HG03469 (cell line): ENCODE data around the gene CERS6.
"Not testable (repeated sequence)": the region's sequence is repeated elsewhere in the genome, so short reads cannot be mapped to it uniquely, and the experiment has no call there.

ENCODE experiments used
- ATAC-seq: cut with Tn5 transposase; IDR thresholded peaks from one replicate; pipeline ENCODE4 v1.9.1; 2021; ENCODE audit warnings: mild to moderate bottlenecking, moderate library complexity, moderate number of reproducible peaks; ENCODE audit not compliant: unreplicated experiment

The CERS6 gene

DNA sequence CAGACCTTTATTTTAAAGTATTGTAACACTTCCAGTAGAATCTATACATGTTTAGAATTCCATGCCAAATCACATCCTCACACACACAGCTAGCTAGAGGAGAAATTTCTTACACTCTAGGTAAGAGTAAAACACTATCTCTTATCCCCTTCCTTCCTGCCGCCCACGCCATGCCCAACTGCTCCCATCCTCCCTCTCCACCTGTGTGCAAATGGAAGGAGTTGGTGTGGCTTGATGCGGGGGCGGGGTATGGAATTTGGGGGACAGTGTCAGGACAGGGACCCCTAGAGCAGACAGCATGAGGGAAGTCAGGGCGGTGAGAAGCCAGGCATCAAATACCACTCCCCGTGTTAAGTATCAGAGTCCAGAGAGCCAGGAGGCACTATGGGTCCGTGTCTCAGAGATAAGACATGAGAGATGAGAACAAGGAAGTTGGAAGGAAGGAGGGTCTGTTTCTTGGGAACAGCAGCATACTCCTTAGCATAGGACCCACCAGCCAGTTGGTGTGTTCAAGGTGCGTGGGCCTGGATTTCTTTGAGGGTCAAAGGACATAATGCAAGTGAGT, 297.8 kb downstream of the CERS6 start:
- ATAC-seq: no peak

DNA sequence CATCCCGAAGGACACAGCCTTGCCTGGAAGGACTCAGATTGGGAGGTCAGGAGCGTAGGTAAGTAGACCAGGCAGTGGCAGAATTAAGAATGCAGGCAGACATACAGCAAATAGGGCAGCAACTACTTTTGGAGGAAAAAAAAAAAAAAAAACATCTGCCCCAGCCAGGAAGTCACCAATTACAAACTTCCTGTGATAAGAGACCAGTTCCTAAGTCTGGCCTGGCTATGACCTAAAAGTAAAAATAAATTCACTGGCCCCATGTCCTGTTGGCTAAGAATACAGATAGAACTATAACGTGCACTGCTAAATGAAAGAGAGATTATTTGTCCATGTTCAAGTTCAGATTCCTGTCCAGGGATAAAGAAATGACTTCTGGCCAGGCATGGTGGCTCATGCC, 301.2 kb downstream of the CERS6 start:
- no peak for ATAC-seq

- peak; percentile 85 for ATAC-seq
Observed at GRCh38 chr2:168758970-168759820, 303.1 kb downstream of the CERS6 start.

GRCh38 chr2:168765401-168765800, 309.3 kb downstream of the CERS6 start:
- ATAC-seq: no peak

- no peak for ATAC-seq
Observed at GRCh38 chr2:168766600-168766999, 310.5 kb downstream of the CERS6 start.

DNA sequence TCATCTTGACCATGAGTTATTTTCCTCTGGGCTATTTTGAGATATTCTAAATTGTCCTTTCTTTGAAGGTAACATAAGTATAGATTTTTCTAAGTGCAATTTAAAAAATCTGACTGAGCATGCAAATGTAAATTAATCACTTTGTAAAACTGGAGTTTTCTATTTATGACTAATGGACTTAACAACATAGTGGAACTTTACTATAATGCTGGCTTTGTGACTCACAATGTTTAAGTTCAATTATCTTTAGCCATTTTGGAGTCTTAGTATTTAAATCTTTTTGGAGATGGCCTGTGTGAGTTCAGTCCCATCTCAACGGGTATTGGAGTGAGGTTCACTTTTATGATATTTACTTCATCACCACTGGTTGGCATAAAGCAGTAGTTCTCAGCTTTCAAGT, 311.2 kb downstream of the CERS6 start:
- no peak for ATAC-seq

DNA sequence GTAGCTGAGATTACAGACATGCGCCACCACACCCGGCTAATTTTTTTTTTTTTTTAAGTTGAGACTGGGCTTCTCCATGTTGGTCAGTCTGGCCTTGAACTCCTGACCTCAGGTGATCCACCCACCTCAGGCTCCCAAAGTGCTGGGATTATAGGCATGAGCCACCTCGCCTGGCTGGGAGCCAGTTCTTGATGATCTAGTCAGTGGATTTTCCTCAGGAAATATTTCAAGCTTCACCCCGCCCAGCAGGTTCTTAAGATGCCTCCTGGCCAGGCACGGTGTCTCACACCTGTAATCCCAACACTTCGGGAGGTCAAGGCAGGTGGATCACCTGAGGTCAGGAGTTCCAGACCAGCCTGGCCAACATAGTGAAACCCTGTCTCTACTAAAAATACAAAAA, 312.3 kb downstream of the CERS6 start:
- not testable (repeated sequence) for ATAC-seq

- ATAC-seq: no peak
Observed at GRCh38 chr2:168770796-168771195, 314.7 kb downstream of the CERS6 start.

GRCh38 chr2:168772704-168773103, 316.6 kb downstream of the CERS6 start:
- ATAC-seq: no peak

DNA sequence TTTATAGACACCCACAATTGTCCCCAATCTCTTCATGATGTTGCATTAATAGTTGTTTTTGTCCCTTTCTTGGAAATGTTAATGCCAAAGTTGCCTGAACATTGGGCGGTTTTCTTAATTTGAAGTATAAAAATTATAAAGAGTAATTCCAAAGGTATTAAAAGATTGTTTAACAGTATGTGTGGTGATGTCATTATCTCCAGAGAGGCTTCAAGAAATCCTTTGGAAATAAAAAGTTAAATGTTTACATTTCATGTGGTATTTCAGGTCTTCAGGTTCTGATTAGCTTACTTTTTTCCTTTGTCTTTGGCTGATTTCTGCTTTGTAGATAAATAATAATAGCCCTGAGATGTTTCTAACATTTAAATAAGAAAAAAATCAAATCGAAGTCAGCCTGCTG, 317.1 kb downstream of the CERS6 start:
- ATAC-seq: no peak

DNA sequence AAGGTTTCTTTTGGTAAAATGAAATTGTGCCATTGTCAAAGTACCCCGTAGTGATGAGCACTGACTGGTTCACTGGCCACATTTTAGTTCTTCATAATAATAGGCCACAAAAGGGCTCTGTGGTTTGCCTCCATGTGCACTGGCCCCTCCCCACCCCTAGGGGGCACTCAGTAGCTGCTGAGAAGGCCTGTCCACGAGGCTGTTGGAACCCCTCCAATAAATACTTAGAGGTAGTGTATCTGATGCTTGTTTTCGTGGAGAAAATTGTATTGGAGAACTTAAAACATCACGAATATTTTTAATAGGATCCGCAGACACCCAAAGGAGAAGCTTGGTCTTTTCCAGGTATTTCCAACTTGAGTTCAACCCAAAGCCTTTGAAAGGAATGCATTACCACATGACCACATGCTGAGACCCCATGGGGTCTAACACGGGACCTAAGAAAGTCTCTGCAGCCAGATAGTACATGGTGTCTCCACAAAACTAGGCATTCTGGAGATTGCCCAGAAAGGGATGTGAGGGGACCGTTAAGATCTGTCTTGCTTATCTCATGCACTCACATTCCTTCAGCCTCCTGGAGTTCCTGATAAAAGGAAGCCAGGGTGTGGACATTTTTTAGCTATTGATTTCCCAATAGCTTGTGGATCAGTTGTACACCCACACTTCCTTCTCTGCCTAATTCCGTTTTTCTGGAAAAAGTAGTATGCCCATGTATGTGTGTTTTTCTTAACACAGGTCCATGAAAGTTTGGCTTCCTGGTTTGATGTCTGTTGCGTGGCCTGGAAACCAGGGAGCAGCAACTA, 317.8 kb downstream of the CERS6 start:
- ATAC-seq: no peak

- ATAC-seq: no peak
Observed at GRCh38 chr2:168775837-168776236, 319.8 kb downstream of the CERS6 start.

DNA sequence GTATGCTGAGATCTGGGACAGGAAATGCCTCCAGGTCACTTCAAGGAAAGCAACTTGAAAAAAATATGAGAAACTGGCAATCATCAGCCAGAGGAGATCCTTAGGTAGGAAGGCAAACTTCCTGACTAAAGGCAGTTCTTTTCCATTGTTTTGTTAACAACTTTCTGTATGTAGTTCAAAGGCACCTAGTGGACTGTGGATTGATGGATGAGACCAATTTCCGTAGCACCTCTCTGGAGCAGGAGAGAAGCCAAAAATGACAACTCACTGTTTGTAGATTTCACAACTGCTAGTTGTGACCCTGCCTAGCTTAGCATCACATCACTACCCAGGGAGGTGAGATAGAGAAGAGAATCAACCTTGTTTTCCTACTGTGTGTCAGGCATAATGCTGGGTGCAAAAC, 324.6 kb downstream of the CERS6 start:
- ATAC-seq: no peak

DNA sequence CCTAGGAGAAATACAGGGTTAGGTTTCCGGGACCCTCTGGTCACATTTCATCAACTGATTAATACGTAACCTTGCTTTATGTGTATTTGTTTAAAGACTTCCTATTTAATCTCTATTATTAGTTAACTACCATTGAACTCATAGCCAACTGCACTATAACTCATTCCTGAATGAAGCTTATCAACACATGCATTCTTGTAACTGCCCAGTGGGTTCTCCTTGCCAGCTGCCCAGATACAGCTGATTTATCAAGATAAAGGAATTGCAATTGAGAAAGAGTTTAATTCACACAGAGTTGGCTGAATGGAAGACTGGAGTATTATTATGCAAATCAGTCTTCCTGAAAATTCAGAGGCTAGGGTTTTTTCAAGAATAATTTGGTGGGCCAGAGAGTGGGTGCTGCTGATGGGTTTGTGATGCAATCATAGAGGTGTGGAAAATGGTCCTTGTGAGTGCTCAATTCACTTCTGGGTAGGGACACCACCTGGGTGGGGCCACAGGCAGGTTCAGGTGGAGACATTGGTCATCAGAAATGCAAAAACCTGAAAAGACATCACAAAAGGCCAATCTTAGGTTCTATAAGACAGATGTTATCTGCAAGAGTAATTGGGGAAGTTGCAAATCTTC, 325.2 kb downstream of the CERS6 start:
- ATAC-seq: no peak

DNA sequence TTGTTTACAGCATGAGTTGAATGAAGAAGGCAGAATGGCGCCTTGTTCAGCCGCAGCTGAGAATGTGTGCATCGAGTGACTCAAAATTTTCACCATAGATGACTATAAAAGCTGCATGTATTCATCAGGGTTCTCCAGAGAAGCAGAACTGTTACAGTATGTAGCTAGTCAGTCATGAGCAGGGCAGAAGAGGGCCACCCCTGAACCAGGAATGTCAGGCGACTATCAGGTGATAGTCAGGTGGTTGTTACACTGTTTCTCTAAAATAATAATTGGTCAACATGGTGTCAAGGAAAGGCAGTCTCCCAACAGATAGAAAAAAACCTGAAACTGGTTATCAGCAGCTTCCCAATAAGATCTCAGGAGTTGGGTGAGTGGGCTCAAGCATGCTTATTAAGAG, 326.2 kb downstream of the CERS6 start:
- ATAC-seq: no peak

GRCh38 chr2:168784993-168785392, 328.9 kb downstream of the CERS6 start:
- no peak for ATAC-seq

DNA sequence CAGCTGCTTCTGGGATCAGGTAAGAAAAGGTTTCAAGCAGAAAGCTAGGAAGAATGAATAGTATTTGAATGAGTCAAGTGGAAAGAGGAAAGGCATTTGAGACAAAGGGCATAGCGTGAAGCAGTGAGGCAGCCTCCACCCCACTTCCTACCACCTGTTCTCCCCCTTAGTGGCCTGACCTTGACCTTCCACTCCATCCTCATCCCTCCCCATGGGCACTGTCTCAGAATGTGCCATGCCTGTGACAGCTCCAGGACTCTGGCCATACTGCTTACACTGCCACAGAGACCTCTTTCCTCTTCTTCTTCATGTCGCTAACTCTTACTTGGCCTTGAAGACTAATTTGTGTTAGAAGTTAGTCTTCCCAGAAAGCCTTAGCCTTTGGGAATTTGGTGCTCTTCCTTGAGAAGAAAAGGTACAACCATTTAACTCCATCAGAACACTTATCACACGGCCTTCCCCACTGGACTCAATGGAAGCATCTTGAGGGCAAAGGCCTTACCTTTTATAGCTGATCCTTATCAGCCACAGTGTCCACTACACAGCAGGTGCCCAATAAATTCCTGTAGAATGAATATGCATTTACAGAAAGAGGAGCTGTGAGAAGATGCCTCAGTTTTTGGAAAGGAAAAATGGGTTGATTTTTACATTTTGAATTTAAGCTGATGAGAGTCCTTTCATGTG, 331.2 kb downstream of the CERS6 start:
- no peak for ATAC-seq

- ATAC-seq: no peak
Observed at GRCh38 chr2:168787782-168788376, 331.8 kb downstream of the CERS6 start.

GRCh38 chr2:168789776-168790175, 333.7 kb downstream of the CERS6 start:
- no peak for ATAC-seq

GRCh38 chr2:168790226-168790902, 334.3 kb downstream of the CERS6 start:
- no peak for ATAC-seq
